ENCODE data around the gene TTC39B.

TTC39B gene

DNA sequence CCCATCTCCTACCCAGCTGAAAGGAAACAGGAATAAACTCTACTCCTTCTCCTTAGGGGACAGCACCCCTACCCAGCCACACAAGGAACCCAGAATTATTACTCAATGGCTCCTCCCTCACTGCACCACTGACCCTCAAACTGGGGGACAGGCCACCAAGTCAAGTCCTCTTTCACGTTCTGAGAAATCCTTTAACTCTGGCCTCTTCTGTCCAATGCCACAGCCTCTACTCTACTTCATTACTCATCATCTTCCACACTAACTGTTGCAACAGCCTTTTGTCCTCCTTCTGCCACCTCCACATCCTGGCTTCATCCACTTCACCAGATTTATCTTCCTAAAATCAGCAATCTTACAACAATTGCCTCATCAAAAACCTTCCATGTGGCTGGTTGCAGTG is 6.8 kb downstream of the TTC39B start:
- no peaks in the 10 kb centered on the region for H3K79me2 ChIP-seq (ENCODE audit: insufficient read depth, low read depth)
- no peak overlapping the region for H3K4me2 ChIP-seq
- TF ChIP-seq, protein P1, sequence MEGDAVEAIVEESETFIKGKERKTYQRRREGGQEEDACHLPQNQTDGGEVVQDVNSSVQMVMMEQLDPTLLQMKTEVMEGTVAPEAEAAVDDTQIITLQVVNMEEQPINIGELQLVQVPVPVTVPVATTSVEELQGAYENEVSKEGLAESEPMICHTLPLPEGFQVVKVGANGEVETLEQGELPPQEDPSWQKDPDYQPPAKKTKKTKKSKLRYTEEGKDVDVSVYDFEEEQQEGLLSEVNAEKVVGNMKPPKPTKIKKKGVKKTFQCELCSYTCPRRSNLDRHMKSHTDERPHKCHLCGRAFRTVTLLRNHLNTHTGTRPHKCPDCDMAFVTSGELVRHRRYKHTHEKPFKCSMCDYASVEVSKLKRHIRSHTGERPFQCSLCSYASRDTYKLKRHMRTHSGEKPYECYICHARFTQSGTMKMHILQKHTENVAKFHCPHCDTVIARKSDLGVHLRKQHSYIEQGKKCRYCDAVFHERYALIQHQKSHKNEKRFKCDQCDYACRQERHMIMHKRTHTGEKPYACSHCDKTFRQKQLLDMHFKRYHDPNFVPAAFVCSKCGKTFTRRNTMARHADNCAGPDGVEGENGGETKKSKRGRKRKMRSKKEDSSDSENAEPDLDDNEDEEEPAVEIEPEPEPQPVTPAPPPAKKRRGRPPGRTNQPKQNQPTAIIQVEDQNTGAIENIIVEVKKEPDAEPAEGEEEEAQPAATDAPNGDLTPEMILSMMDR (conservative IDR thresholded peaks at IDR 0.05; ENCODE audit: low read depth, low read length), result no peak
- H3K4me3 ChIP-seq (IDR thresholded peaks at IDR 0.05; ENCODE audit: insufficient read depth, low read depth, low read length), result no peak overlapping the region
- no peaks in the 10 kb centered on the region for H3K27me3 ChIP-seq (ENCODE audit: insufficient read depth, low read depth)
- H2AFZ ChIP-seq (ENCODE audit: low read depth), result no peak overlapping the region
- no peak overlapping the region for H3K27ac ChIP-seq
- H3K9ac ChIP-seq, result no peak overlapping the region
- H3K36me3 ChIP-seq (ENCODE audit: insufficient read depth), result no peaks in the 10 kb centered on the region
- no peaks in the 10 kb centered on the region for H4K20me1 ChIP-seq (ENCODE audit: insufficient read depth)
- peaks cover 11% of the 10 kb centered on the region for H3K4me1 ChIP-seq (ENCODE audit: low read depth, poor library complexity, severe bottlenecking)

DNA sequence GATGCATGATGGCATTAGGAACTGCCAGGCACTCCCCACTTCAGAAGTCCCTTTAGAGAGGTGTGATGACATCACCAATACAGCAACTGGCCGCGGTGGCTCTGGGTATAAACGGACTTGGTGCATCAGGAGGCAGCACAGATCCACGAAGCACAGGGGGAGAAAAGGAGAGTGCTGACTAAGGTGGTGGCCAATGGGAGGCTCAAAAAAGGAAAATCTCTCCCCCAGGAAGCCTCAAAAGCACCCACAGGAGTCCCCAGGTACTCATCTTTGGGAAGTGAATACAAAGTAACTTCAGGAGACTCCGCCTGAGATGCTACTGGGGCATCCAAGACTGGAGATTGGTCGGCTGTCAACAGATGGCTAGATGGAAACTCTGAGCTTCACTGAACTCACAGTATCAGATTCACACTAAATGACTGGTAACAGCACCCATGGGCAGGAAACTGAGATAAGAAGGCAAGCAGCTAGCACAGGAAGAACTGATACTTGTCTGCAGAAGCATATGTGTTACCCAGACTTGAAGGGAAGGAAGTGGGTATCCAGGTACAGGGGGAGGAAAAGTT is 7.6 kb downstream of the TTC39B start:
- Histone ChIP-seq H3K4me1 (ENCODE audit: low read depth, poor library complexity, severe bottlenecking) (peaks cover 10% of the 10 kb centered on the region), H3K9ac (no peak overlapping the region), H2AFZ (ENCODE audit: low read depth) (no peak overlapping the region), H3K4me2 (no peak overlapping the region), H3K36me3 (ENCODE audit: insufficient read depth) (no peaks in the 10 kb centered on the region), H4K20me1 (ENCODE audit: insufficient read depth) (no peaks in the 10 kb centered on the region), H3K4me3 (IDR thresholded peaks at IDR 0.05; ENCODE audit: insufficient read depth, low read depth, low read length) (no peak overlapping the region), H3K79me2 (ENCODE audit: insufficient read depth, low read depth) (no peaks in the 10 kb centered on the region), H3K27ac (no peak overlapping the region), H3K27me3 (ENCODE audit: insufficient read depth, low read depth) (no peaks in the 10 kb centered on the region)
- TF ChIP-seq, protein P1 (conservative IDR thresholded peaks at IDR 0.05; ENCODE audit: low read depth, low read length), result no peak

DNA sequence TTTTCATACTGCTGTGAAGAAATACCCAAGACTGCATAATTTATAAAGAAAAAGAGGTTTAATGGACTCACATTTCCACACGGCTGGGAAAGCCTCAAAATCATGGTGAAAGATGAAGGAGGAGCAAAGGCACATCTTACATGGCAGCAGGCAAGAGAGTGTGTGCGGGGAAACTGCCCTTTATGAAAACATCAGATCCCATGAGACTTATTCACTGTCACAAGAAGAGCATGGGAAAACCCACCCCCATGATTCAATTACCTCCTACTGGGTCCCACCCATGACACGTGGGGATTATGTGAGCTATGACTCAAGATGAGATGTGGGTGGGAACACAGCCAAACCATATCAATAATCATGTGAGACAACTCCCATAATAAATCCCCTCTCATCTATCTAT is 8.7 kb downstream of the TTC39B start:
- TF ChIP-seq, protein P1 (conservative IDR thresholded peaks at IDR 0.05; ENCODE audit: low read depth, low read length), result no peak
- no peak overlapping the region for H3K27ac ChIP-seq
- no peak overlapping the region for H2AFZ ChIP-seq (ENCODE audit: low read depth)
- no peaks in the 10 kb centered on the region for H3K79me2 ChIP-seq (ENCODE audit: insufficient read depth, low read depth)
- H3K4me3 ChIP-seq (IDR thresholded peaks at IDR 0.05; ENCODE audit: insufficient read depth, low read depth, low read length), result no peak overlapping the region
- no peak overlapping the region for H3K9ac ChIP-seq
- H3K36me3 ChIP-seq (ENCODE audit: insufficient read depth), result no peaks in the 10 kb centered on the region
- peaks cover 10% of the 10 kb centered on the region for H3K4me1 ChIP-seq (ENCODE audit: low read depth, poor library complexity, severe bottlenecking)
- H3K4me2 ChIP-seq, result no peak overlapping the region
- no peaks in the 10 kb centered on the region for H3K27me3 ChIP-seq (ENCODE audit: insufficient read depth, low read depth)
- H4K20me1 ChIP-seq (ENCODE audit: insufficient read depth), result no peaks in the 10 kb centered on the region

DNA sequence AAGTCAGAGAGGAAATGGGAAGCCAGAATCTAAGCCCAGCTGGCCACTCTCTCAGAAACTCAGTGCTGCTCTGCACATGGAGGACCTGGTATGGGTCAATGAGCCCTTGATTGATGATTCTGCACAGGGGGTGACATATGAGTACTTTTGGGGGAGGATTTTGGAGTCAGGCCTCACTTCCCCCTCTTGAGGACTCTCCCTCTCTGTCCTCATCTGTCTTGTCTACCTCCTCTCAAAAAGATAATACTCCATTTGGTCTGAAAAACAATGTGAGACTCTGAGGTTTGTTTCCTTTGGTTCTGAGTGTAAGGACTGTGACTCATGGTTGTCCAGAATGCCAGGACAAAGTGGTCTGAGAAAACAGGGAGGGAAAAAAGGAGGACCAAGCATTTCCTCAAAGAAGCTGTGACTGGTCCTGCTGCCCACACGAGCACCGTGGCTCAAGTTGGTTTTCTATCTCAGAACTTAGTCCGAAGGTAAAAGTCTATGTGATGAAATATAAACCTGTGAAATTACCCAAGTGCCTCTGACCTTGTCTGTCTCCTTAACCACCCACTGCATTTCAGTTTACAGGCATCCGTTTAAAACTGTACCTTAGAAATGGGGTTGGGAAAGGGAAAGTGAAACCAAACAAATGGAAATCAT is 11.1 kb downstream of the TTC39B start:
- peak overlapping the region; percentile 36; the same call in 1 of the 2 replicates for H2AFZ ChIP-seq (ENCODE audit: low read depth)
- H3K9ac ChIP-seq, result peak overlapping the region; percentile 18; the same call in 1 of the 2 replicates
- H4K20me1 ChIP-seq (ENCODE audit: insufficient read depth), result no peaks in the 10 kb centered on the region
- H3K4me3 ChIP-seq (IDR thresholded peaks at IDR 0.05; ENCODE audit: insufficient read depth, low read depth, low read length), result no peak overlapping the region
- no peaks in the 10 kb centered on the region for H3K79me2 ChIP-seq (ENCODE audit: insufficient read depth, low read depth)
- TF ChIP-seq, protein P1 (conservative IDR thresholded peaks at IDR 0.05; ENCODE audit: low read depth, low read length), result no peak
- no peaks in the 10 kb centered on the region for H3K27me3 ChIP-seq (ENCODE audit: insufficient read depth, low read depth)
- no peaks in the 10 kb centered on the region for H3K36me3 ChIP-seq (ENCODE audit: insufficient read depth)
- H3K4me1 ChIP-seq (ENCODE audit: low read depth, poor library complexity, severe bottlenecking), result peaks cover 10% of the 10 kb centered on the region
- peak overlapping the region; percentile 3; the same call in 1 of the 2 replicates for H3K27ac ChIP-seq
- H3K4me2 ChIP-seq, result peak overlapping the region; percentile 33; the same call in 1 of the 2 replicates
